SJCRH30 (cell line): ENCODE data around the gene IGF2. TPM values are rescaled to one million over a fixed set of nuclear protein-coding genes. Genes with fewer than 3 reads are reported as not detected.
A peak's percentile ranks its signal among the peaks of the same experiment; 100 is the strongest.
"Not testable (repeated sequence)": the region's sequence is repeated elsewhere in the genome, so short reads cannot be mapped to it uniquely, and the experiment has no call there.

ENCODE experiments used
- DNase-seq, 2 experiments: peaks; one replicate each; pipeline ENCODE4 v3.0.0-alpha.2; 2015 to 2020
- H3K27ac ChIP-seq: fragments of 250-450 bp; sonication (Bioruptor Pico); 2 replicates; pipeline ENCODE4 v1.5.1; 2020; ENCODE audit warnings: mild to moderate bottlenecking, moderate library complexity
- H3K27me3 ChIP-seq: fragments of 250-450 bp; sonication (Bioruptor Pico); 2 replicates; pipeline ENCODE4 v1.5.1; 2020; ENCODE audit warnings: mild to moderate bottlenecking, moderate library complexity
- H3K36me3 ChIP-seq: fragments of 250-450 bp; sonication (Bioruptor Pico); 2 replicates; pipeline ENCODE4 v1.5.1; 2020; ENCODE audit warnings: mild to moderate bottlenecking, moderate library complexity
- H3K4me1 ChIP-seq: fragments of 250-450 bp; sonication (Bioruptor Pico); 2 replicates; pipeline ENCODE4 v1.5.1; 2020; ENCODE audit warnings: mild to moderate bottlenecking, moderate library complexity
- H3K4me3 ChIP-seq: fragments of 250-450 bp; sonication (Bioruptor Pico); 2 replicates; pipeline ENCODE4 v1.5.1; 2020; ENCODE audit warnings: mild to moderate bottlenecking, moderate library complexity
- H3K9me3 ChIP-seq: fragments of 250-450 bp; sonication (Bioruptor Pico); replicated peaks from 2 replicates; pipeline ENCODE4 v1.5.1; 2020; ENCODE audit warnings: mild to moderate bottlenecking, moderate library complexity
- total RNA-seq: library from RNA; depleted of rRNA; stranded (reverse); fragments of >200 nt; shearing (Covaris generic); gene quantifications from 2 replicates; pipeline ENCODE4 v1.2.3, GENCODE V29; 2014

Gene IGF2
- total RNA-seq, 1 experiment from 2014 or later: 513 TPM

GRCh38 chr11:2131371-2132236 is 7.6 kb downstream of the IGF2 start:
- H3K9me3 ChIP-seq: no peaks in the 10 kb centered on the region
- no peak overlapping the region for H3K4me3 ChIP-seq
- no peak overlapping the region for H3K27ac ChIP-seq
- H3K4me1 ChIP-seq: peaks cover 10% of the 10 kb centered on the region; the same call in 1 of the 2 replicates
- no peaks in the 10 kb centered on the region for H3K27me3 ChIP-seq
- no peak for DNase-seq
- H3K36me3 ChIP-seq: peaks cover 70% of the 10 kb centered on the region

GRCh38 chr11:2130881-2131352 is 8.3 kb downstream of the IGF2 start:
- Histone ChIP-seq H3K4me3 (no peak overlapping the region), H3K36me3 (peaks cover 63% of the 10 kb centered on the region), H3K27me3 (no peaks in the 10 kb centered on the region), H3K27ac (no peak overlapping the region), H3K4me1 (peaks cover 10% of the 10 kb centered on the region; the same call in 1 of the 2 replicates), H3K9me3 (no peaks in the 10 kb centered on the region)
- no peak for DNase-seq

GRCh38 chr11:2129699-2130366 is 9.4 kb downstream of the IGF2 start:
- Histone ChIP-seq H3K27me3 (no peaks in the 10 kb centered on the region), H3K27ac (no peak overlapping the region), H3K9me3 (no peaks in the 10 kb centered on the region), H3K36me3 (peaks cover 52% of the 10 kb centered on the region), H3K4me3 (no peak overlapping the region), H3K4me1 (peaks cover 3% of the 10 kb centered on the region; the same call in 1 of the 2 replicates)
- no peak for DNase-seq

GRCh38 chr11:2129308-2129698 is 9.9 kb downstream of the IGF2 start:
- no peaks in the 10 kb centered on the region for H3K27me3 ChIP-seq
- no peak overlapping the region for H3K27ac ChIP-seq
- H3K4me3 ChIP-seq: no peak overlapping the region
- no peaks in the 10 kb centered on the region; the same call in 1 of the 2 replicates for H3K4me1 ChIP-seq
- H3K9me3 ChIP-seq: no peaks in the 10 kb centered on the region
- peaks cover 47% of the 10 kb centered on the region for H3K36me3 ChIP-seq
- no peak for DNase-seq

GRCh38 chr11:2128511-2129307 is 10.5 kb downstream of the IGF2 start:
- H3K27ac ChIP-seq: no peak overlapping the region
- DNase-seq: peak in 1 of 2 experiments; percentile 69
- no peaks in the 10 kb centered on the region for H3K9me3 ChIP-seq
- no peaks in the 10 kb centered on the region for H3K27me3 ChIP-seq
- H3K4me1 ChIP-seq: no peaks in the 10 kb centered on the region
- H3K36me3 ChIP-seq: peaks cover 41% of the 10 kb centered on the region
- no peak overlapping the region for H3K4me3 ChIP-seq

- no peaks in the 10 kb centered on the region for H3K9me3 ChIP-seq
- no peak overlapping the region for H3K27ac ChIP-seq
- H3K4me3 ChIP-seq: no peak overlapping the region
- H3K27me3 ChIP-seq: no peaks in the 10 kb centered on the region
- peak; percentile 57 to 61 for DNase-seq
- H3K36me3 ChIP-seq: peaks cover 35% of the 10 kb centered on the region
- H3K4me1 ChIP-seq: no peaks in the 10 kb centered on the region
Measured at GRCh38 chr11:2128130-2128510, 11.1 kb downstream of the IGF2 start.

- Histone ChIP-seq H3K36me3 (peaks cover 30% of the 10 kb centered on the region), H3K4me3 (no peak overlapping the region), H3K27me3 (no peaks in the 10 kb centered on the region), H3K9me3 (no peaks in the 10 kb centered on the region), H3K4me1 (peaks cover under 1% of the 10 kb centered on the region), H3K27ac (no peak overlapping the region)
- peak in 1 of 2 experiments; percentile 51 for DNase-seq
Measured at GRCh38 chr11:2127482-2128129, 11.6 kb downstream of the IGF2 start.

GRCh38 chr11:2126520-2127085 is 12.6 kb downstream of the IGF2 start:
- Histone ChIP-seq H3K9me3 (no peaks in the 10 kb centered on the region), H3K27me3 (no peaks in the 10 kb centered on the region)
- DNase-seq: no peak

GRCh38 chr11:2124736-2125484 is 14.3 kb downstream of the IGF2 start:
- H3K4me3 ChIP-seq, H3K27me3 ChIP-seq: not testable (repeated sequence)

More at GRCh38 chr11:2126520-2127085, 12.6 kb downstream of the IGF2 start:
- H3K27ac ChIP-seq: no peak overlapping the region
- peaks cover 20% of the 10 kb centered on the region for H3K36me3 ChIP-seq
- H3K4me3 ChIP-seq: no peak overlapping the region
- peaks cover 9% of the 10 kb centered on the region for H3K4me1 ChIP-seq

GRCh38 chr11:2123628-2123960 is 15.6 kb downstream of the IGF2 start:
- Histone ChIP-seq H3K36me3 (no peaks in the 10 kb centered on the region), H3K9me3 (0 out of 2 replicates have a peak, but pooled peaks cover 3% of the 10 kb centered on the region), H3K27ac (no peak overlapping the region), H3K4me3 (no peak overlapping the region), H3K27me3 (no peaks in the 10 kb centered on the region), H3K4me1 (peaks cover 9% of the 10 kb centered on the region)
- DNase-seq: no peak

More at GRCh38 chr11:2124736-2125484, 14.3 kb downstream of the IGF2 start:
- H3K4me1 ChIP-seq, H3K36me3 ChIP-seq, DNase-seq, H3K9me3 ChIP-seq, H3K27ac ChIP-seq: not testable (repeated sequence)

- Histone ChIP-seq H3K27me3 (no peaks in the 10 kb centered on the region), H3K9me3 (0 out of 2 replicates have a peak, but pooled peaks cover 3% of the 10 kb centered on the region), H3K4me1 (peaks cover 9% of the 10 kb centered on the region), H3K4me3 (no peak overlapping the region), H3K36me3 (no peaks in the 10 kb centered on the region), H3K27ac (no peak overlapping the region)
- DNase-seq: no peak
Measured at GRCh38 chr11:2122907-2123627, 16.1 kb downstream of the IGF2 start.

GRCh38 chr11:2122222-2122906 is 16.8 kb downstream of the IGF2 start:
- H3K9me3 ChIP-seq: 0 out of 2 replicates have a peak, but pooled peaks cover 3% of the 10 kb centered on the region
- peak in 1 of 2 experiments; percentile 46 for DNase-seq
- H3K4me3 ChIP-seq: no peak overlapping the region; the same call in 1 of the 2 replicates
- no peak overlapping the region for H3K27ac ChIP-seq
- H3K27me3 ChIP-seq: no peaks in the 10 kb centered on the region
- no peaks in the 10 kb centered on the region for H3K36me3 ChIP-seq
- peaks cover 9% of the 10 kb centered on the region for H3K4me1 ChIP-seq
